ENCODE data around the gene CACNA2D3. TPM values are rescaled to one million over a fixed set of nuclear protein-coding genes. Genes with fewer than 3 reads are reported as not detected.
A peak's percentile ranks its signal among the peaks of the same experiment; 100 is the strongest.
"Not testable (repeated sequence)": the region's sequence is repeated elsewhere in the genome, so short reads cannot be mapped to it uniquely, and the experiment has no call there.

The CACNA2D3 gene
- total and polyA plus RNA-seq, 4 donors: 14.1 to 34.5 (median 33.4) TPM

GRCh38 chr3:54432975-54433374 is 310.6 kb downstream of the CACNA2D3 start:
- Histone ChIP-seq H3K4me3 (ENCODE audit: low read depth, low read length) (no peak overlapping the region), H3K4me1 (ENCODE audit: control insufficient read depth, insufficient read depth, low read length) (no peaks in the 10 kb centered on the region), H3K27ac (ENCODE audit: low read depth, low read length) (no peak overlapping the region), H3K9me3 (ENCODE audit: control insufficient read depth, insufficient read depth, low read length) (no peaks in the 10 kb centered on the region), H3K36me3 (ENCODE audit: control insufficient read depth, insufficient read depth, low read length) (no peaks in the 10 kb centered on the region), H3K27me3 (ENCODE audit: control insufficient read depth, insufficient read depth, low read length) (no peaks in the 10 kb centered on the region)
- no CpG with 5 or more reads among the region's 1 CpG for WGBS (ENCODE audit: insufficient coverage)
- DNase-seq (ENCODE audit: low read depth in 4 of 6, low spot score in 6 of 6): no peak

GRCh38 chr3:54433846-54434245 is 311.5 kb downstream of the CACNA2D3 start:
- 64% methylated on average over 4 of the region's 6 CpGs for WGBS (ENCODE audit: insufficient coverage)
- Histone ChIP-seq H3K4me1 (ENCODE audit: control insufficient read depth, insufficient read depth, low read length) (no peaks in the 10 kb centered on the region), H3K36me3 (ENCODE audit: control insufficient read depth, insufficient read depth, low read length) (no peaks in the 10 kb centered on the region), H3K27me3 (ENCODE audit: control insufficient read depth, insufficient read depth, low read length) (no peaks in the 10 kb centered on the region), H3K4me3 (ENCODE audit: low read depth, low read length) (no peak overlapping the region), H3K27ac (ENCODE audit: low read depth, low read length) (no peak overlapping the region), H3K9me3 (ENCODE audit: control insufficient read depth, insufficient read depth, low read length) (no peaks in the 10 kb centered on the region)
- DNase-seq (ENCODE audit: low read depth in 4 of 6, low spot score in 6 of 6): peak in 1 of 6 donors; percentile 57

DNA sequence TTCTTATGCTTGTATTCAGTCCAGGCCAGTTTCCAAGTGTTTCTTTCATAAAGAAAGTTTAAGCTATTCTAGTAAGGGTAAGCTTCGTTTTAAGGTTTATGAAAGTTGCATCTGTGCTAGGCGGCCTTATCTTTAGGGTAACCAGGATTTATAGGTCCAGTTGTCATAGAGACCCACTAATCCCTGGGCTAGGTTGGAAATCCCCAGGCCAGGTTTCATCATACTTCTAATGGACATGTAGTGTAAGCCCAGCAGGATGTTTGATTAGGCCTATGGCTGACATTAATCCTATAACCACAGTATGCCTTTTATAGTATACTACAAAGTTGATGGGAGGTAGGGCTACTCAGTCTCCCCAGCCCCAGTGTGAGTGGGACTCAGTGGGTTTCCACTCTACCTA is 312.4 kb downstream of the CACNA2D3 start:
- WGBS (ENCODE audit: insufficient coverage): 100% methylated on average over 2 of the region's 2 CpGs
- H3K27me3 ChIP-seq (ENCODE audit: control insufficient read depth, insufficient read depth, low read length): no peaks in the 10 kb centered on the region
- H3K36me3 ChIP-seq (ENCODE audit: control insufficient read depth, insufficient read depth, low read length): no peaks in the 10 kb centered on the region
- H3K4me3 ChIP-seq (ENCODE audit: low read depth, low read length): no peak overlapping the region
- H3K27ac ChIP-seq (ENCODE audit: low read depth, low read length): no peak overlapping the region
- H3K4me1 ChIP-seq (ENCODE audit: control insufficient read depth, insufficient read depth, low read length): no peaks in the 10 kb centered on the region
- DNase-seq (ENCODE audit: low read depth in 4 of 6, low spot score in 6 of 6): no peak
- H3K9me3 ChIP-seq (ENCODE audit: control insufficient read depth, insufficient read depth, low read length): no peaks in the 10 kb centered on the region

GRCh38 chr3:54437271-54437670 is 314.9 kb downstream of the CACNA2D3 start:
- Histone ChIP-seq H3K27me3 (ENCODE audit: control insufficient read depth, insufficient read depth, low read length) (no peaks in the 10 kb centered on the region), H3K27ac (ENCODE audit: low read depth, low read length) (no peak overlapping the region), H3K4me1 (ENCODE audit: control insufficient read depth, insufficient read depth, low read length) (no peaks in the 10 kb centered on the region), H3K9me3 (ENCODE audit: control insufficient read depth, insufficient read depth, low read length) (no peaks in the 10 kb centered on the region), H3K36me3 (ENCODE audit: control insufficient read depth, insufficient read depth, low read length) (no peaks in the 10 kb centered on the region), H3K4me3 (ENCODE audit: low read depth, low read length) (no peak overlapping the region)
- 86% methylated on average over 1 of the region's 2 CpGs for WGBS (ENCODE audit: insufficient coverage)
- peak in 1 of 6 donors; percentile 73 for DNase-seq (ENCODE audit: low read depth in 4 of 6, low spot score in 6 of 6)

- H3K4me3 ChIP-seq (ENCODE audit: low read depth, low read length): no peak overlapping the region
- no peaks in the 10 kb centered on the region for H3K4me1 ChIP-seq (ENCODE audit: control insufficient read depth, insufficient read depth, low read length)
- no peak overlapping the region for H3K27ac ChIP-seq (ENCODE audit: low read depth, low read length)
- DNase-seq (ENCODE audit: low read depth in 4 of 6, low spot score in 6 of 6): peak in 2 of 6 donors; percentile 27 to 79
- no peaks in the 10 kb centered on the region for H3K27me3 ChIP-seq (ENCODE audit: control insufficient read depth, insufficient read depth, low read length)
- WGBS (ENCODE audit: insufficient coverage): 28% methylated on average over 8 of the region's 11 CpGs
- no peaks in the 10 kb centered on the region for H3K36me3 ChIP-seq (ENCODE audit: control insufficient read depth, insufficient read depth, low read length)
- no peaks in the 10 kb centered on the region for H3K9me3 ChIP-seq (ENCODE audit: control insufficient read depth, insufficient read depth, low read length)
Observed at GRCh38 chr3:54443561-54444161, 321.3 kb downstream of the CACNA2D3 start.

DNA sequence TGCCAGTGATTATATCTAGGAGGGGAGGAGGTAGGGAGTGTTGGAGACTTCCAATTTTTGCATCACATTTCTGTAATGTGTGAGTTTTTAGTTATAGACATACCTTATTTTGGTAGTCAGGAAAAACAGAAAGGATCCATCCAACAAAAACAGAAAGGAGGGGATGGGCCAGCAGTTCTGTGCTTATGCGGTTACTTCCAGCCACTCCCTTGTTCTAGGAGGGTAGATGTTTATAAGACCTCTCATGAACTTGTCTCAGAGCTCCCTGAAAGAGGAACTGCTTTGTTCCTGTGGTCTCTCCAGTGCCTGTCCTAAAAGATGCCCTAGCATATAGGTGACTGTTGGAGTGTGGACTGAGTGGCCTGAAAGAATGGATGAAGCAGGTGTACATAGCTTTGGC is 323.3 kb downstream of the CACNA2D3 start:
- DNase-seq (ENCODE audit: low read depth in 4 of 6, low spot score in 6 of 6): no peak
- no peaks in the 10 kb centered on the region for H3K36me3 ChIP-seq (ENCODE audit: control insufficient read depth, insufficient read depth, low read length)
- no peak overlapping the region for H3K27ac ChIP-seq (ENCODE audit: low read depth, low read length)
- H3K4me3 ChIP-seq (ENCODE audit: low read depth, low read length): no peak overlapping the region
- no peaks in the 10 kb centered on the region for H3K4me1 ChIP-seq (ENCODE audit: control insufficient read depth, insufficient read depth, low read length)
- H3K27me3 ChIP-seq (ENCODE audit: control insufficient read depth, insufficient read depth, low read length): no peaks in the 10 kb centered on the region
- 100% methylated on average over 1 of the region's 1 CpG for WGBS (ENCODE audit: insufficient coverage)
- no peaks in the 10 kb centered on the region for H3K9me3 ChIP-seq (ENCODE audit: control insufficient read depth, insufficient read depth, low read length)

GRCh38 chr3:54447427-54447826 is 325.1 kb downstream of the CACNA2D3 start:
- Histone ChIP-seq H3K4me3 (ENCODE audit: low read depth, low read length) (no peak overlapping the region), H3K27me3 (ENCODE audit: control insufficient read depth, insufficient read depth, low read length) (no peaks in the 10 kb centered on the region), H3K9me3 (ENCODE audit: control insufficient read depth, insufficient read depth, low read length) (no peaks in the 10 kb centered on the region), H3K27ac (ENCODE audit: low read depth, low read length) (no peak overlapping the region), H3K4me1 (ENCODE audit: control insufficient read depth, insufficient read depth, low read length) (no peaks in the 10 kb centered on the region), H3K36me3 (ENCODE audit: control insufficient read depth, insufficient read depth, low read length) (no peaks in the 10 kb centered on the region)
- no peak for DNase-seq (ENCODE audit: low read depth in 4 of 6, low spot score in 6 of 6)
- 84% methylated on average over 2 of the region's 2 CpGs for WGBS (ENCODE audit: insufficient coverage)

DNA sequence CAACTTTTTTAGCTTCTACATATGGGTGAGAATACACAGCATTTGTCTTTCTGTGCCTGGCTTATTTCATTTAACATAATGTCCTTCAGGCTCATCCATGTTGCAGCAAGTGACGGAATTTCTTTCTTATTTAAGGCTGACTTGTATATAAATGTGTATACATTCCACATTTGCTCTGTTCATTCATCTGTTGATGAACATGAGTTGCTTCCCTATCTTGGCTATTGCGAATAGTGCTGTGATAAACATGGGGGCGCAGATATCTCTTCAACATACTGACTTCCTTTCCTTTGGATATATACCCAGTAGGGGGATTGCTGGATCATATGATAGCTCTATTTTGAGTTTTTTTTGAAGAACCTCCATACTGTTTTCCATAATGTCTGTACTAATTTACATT is 332.5 kb downstream of the CACNA2D3 start:
- H3K27me3 ChIP-seq (ENCODE audit: control insufficient read depth, insufficient read depth, low read length): no peaks in the 10 kb centered on the region
- peaks cover 7% of the 10 kb centered on the region for H3K9me3 ChIP-seq (ENCODE audit: control insufficient read depth, insufficient read depth, low read length)
- no peak overlapping the region for H3K4me3 ChIP-seq (ENCODE audit: low read depth, low read length)
- no peaks in the 10 kb centered on the region for H3K36me3 ChIP-seq (ENCODE audit: control insufficient read depth, insufficient read depth, low read length)
- no peaks in the 10 kb centered on the region for H3K4me1 ChIP-seq (ENCODE audit: control insufficient read depth, insufficient read depth, low read length)
- WGBS (ENCODE audit: insufficient coverage): no CpG with 5 or more reads among the region's 3 CpGs
- DNase-seq (ENCODE audit: low read depth in 4 of 6, low spot score in 6 of 6): peak in 1 of 6 donors; percentile 70
- no peak overlapping the region for H3K27ac ChIP-seq (ENCODE audit: low read depth, low read length)

- Histone ChIP-seq H3K4me1 (ENCODE audit: control insufficient read depth, insufficient read depth, low read length) (no peaks in the 10 kb centered on the region), H3K27me3 (ENCODE audit: control insufficient read depth, insufficient read depth, low read length) (no peaks in the 10 kb centered on the region), H3K27ac (ENCODE audit: low read depth, low read length) (no peak overlapping the region), H3K36me3 (ENCODE audit: control insufficient read depth, insufficient read depth, low read length) (no peaks in the 10 kb centered on the region), H3K9me3 (ENCODE audit: control insufficient read depth, insufficient read depth, low read length) (peaks cover 7% of the 10 kb centered on the region), H3K4me3 (ENCODE audit: low read depth, low read length) (no peak overlapping the region)
- DNase-seq (ENCODE audit: low read depth in 4 of 6, low spot score in 6 of 6): no peak
- no CpG with 5 or more reads among the region's 2 CpGs for WGBS (ENCODE audit: insufficient coverage)
Observed at GRCh38 chr3:54458357-54458756, 336.0 kb downstream of the CACNA2D3 start.

GRCh38 chr3:54464554-54464953 is 342.2 kb downstream of the CACNA2D3 start:
- H3K27me3 ChIP-seq (ENCODE audit: control insufficient read depth, insufficient read depth, low read length); H3K4me1 ChIP-seq (ENCODE audit: control insufficient read depth, insufficient read depth, low read length); H3K36me3 ChIP-seq (ENCODE audit: control insufficient read depth, insufficient read depth, low read length); H3K4me3 ChIP-seq (ENCODE audit: low read depth, low read length); H3K9me3 ChIP-seq (ENCODE audit: control insufficient read depth, insufficient read depth, low read length); DNase-seq (ENCODE audit: low read depth in 4 of 6, low spot score in 6 of 6); H3K27ac ChIP-seq (ENCODE audit: low read depth, low read length): not testable (repeated sequence)
- 97% methylated on average over 22 of the region's 23 CpGs for WGBS (ENCODE audit: insufficient coverage)
